DND-41 (cell line): Measurements from ENCODE around the gene MCCC1.
"Not testable (repeated sequence)": the region's sequence is repeated elsewhere in the genome, so short reads cannot be mapped to it uniquely, and the experiment has no call there.

ENCODE experiments used
- ATAC-seq: fragments of 200-7000 bp; cut with Tn5 transposase; 3 replicates; pipeline ENCODE4 v1.9.1; 2021; ENCODE audit warnings: low read depth; ENCODE audit not compliant: insufficient read depth
- DNase-seq: peaks from one replicate; pipeline ENCODE4 v3.0.0-alpha.2; 2020
- H2AFZ ChIP-seq: 2 replicates; pipeline ENCODE4 v1.6.0; 2012; ENCODE audit warnings: low read depth, low read length
- H3K27ac ChIP-seq: 2 replicates; pipeline ENCODE4 v1.5.1; 2012; ENCODE audit warnings: low read length, inconsistent platforms
- H3K27me3 ChIP-seq: fragments of 200-600 bp; sonication (generic); 2 replicates; pipeline ENCODE4 v1.6.0; 2012; ENCODE audit warnings: low read length, mild to moderate bottlenecking, inconsistent platforms; ENCODE audit not compliant: insufficient read depth, poor library complexity
- H3K36me3 ChIP-seq: 2 replicates; pipeline ENCODE4 v1.5.1; 2012; ENCODE audit warnings: low read length, inconsistent platforms; ENCODE audit not compliant: insufficient read depth
- H3K4me1 ChIP-seq: 2 replicates; pipeline ENCODE4 v1.5.1; 2012; ENCODE audit warnings: mild to moderate bottlenecking, low read length; ENCODE audit not compliant: insufficient read depth
- H3K4me2 ChIP-seq: 2 replicates; pipeline ENCODE4 v1.6.0; 2012; ENCODE audit warnings: mild to moderate bottlenecking, moderate library complexity, low read length, inconsistent platforms; ENCODE audit not compliant: insufficient read depth
- H3K4me3 ChIP-seq, 2 experiments: fragments of 200-600 bp in 1 of 2; shearing (Covaris generic) in 1 of 2; 2 replicates each; pipeline ENCODE4 v1.5.1; 2012 to 2016; ENCODE audit warnings: inconsistent platforms in 2 of 2, low read length in 2 of 2, mild to moderate bottlenecking in 2 of 2, low read depth in 1 of 2, moderate library complexity in 1 of 2
- H3K79me2 ChIP-seq: 2 replicates; pipeline ENCODE4 v1.6.0; 2012; ENCODE audit warnings: low read length, inconsistent platforms; ENCODE audit not compliant: insufficient read depth
- H3K9ac ChIP-seq: 2 replicates; pipeline ENCODE4 v1.6.0; 2012; ENCODE audit warnings: low read depth, mild to moderate bottlenecking, inconsistent platforms, low read length, moderate library complexity
- H3K9me3 ChIP-seq: 2 replicates; pipeline ENCODE4 v1.5.1; 2012; ENCODE audit warnings: low read length, moderate library complexity, mild to moderate bottlenecking, inconsistent platforms; ENCODE audit not compliant: insufficient read depth, severe bottlenecking
- H4K20me1 ChIP-seq: 2 replicates; pipeline ENCODE4 v1.6.0; 2012; ENCODE audit warnings: low read length; ENCODE audit not compliant: insufficient read depth
- EZH2 ChIP-seq: IDR thresholded peaks from 3 replicates; pipeline ENCODE4 v1.6.1; 2012; ENCODE audit warnings: borderline replicate concordance, low read depth, mild to moderate bottlenecking, moderate library complexity, low read length, inconsistent platforms; ENCODE audit not compliant: severe bottlenecking
- TF ChIP-seq, protein P1 (sequence below): IDR thresholded peaks from 2 replicates; pipeline ENCODE4 v1.5.1; 2012; ENCODE audit warnings: borderline replicate concordance, low read length, moderate library complexity, mild to moderate bottlenecking; ENCODE audit not compliant: poor library complexity, severe bottlenecking; ENCODE audit errors: extremely low read depth

MCCC1 gene

DNA sequence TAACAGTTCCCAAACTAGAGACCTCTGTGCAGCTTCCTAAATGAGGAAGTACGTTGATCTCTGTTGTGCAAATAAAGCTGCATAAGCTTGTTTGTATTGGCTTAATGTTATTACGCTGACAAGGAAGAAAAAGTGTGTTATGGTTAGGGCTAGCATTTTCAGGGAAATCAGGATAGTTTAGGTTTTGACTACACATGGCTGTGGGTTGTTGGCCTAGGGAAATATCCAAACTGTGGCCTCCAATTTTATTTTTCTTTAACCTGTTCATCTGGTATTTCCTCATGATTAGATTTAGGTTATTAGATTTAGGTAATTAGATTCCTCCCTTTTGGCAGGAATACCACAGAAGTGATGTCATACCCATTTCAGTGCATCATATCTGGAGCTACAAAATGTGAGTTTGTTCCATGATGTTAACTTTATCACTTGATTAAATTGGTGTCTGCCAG, 8.7 kb upstream of the MCCC1 start:
- TF ChIP-seq, protein P1, sequence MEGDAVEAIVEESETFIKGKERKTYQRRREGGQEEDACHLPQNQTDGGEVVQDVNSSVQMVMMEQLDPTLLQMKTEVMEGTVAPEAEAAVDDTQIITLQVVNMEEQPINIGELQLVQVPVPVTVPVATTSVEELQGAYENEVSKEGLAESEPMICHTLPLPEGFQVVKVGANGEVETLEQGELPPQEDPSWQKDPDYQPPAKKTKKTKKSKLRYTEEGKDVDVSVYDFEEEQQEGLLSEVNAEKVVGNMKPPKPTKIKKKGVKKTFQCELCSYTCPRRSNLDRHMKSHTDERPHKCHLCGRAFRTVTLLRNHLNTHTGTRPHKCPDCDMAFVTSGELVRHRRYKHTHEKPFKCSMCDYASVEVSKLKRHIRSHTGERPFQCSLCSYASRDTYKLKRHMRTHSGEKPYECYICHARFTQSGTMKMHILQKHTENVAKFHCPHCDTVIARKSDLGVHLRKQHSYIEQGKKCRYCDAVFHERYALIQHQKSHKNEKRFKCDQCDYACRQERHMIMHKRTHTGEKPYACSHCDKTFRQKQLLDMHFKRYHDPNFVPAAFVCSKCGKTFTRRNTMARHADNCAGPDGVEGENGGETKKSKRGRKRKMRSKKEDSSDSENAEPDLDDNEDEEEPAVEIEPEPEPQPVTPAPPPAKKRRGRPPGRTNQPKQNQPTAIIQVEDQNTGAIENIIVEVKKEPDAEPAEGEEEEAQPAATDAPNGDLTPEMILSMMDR = no peak
- TF ChIP-seq EZH2 = no peak
- Histone ChIP-seq H3K79me2 (no peaks in the 10 kb centered on the region), H3K4me1 (no peaks in the 10 kb centered on the region), H3K9me3 (no peaks in the 10 kb centered on the region), H3K4me2 (no peak overlapping the region), H3K36me3 (no peaks in the 10 kb centered on the region), H4K20me1 (no peaks in the 10 kb centered on the region), H3K27me3 (no peaks in the 10 kb centered on the region), H2AFZ (no peak overlapping the region), H3K27ac (no peak overlapping the region), H3K4me3 (no peak overlapping the region), H3K9ac (no peak overlapping the region)
- ATAC-seq = no peak
- DNase-seq = no peak

DNA sequence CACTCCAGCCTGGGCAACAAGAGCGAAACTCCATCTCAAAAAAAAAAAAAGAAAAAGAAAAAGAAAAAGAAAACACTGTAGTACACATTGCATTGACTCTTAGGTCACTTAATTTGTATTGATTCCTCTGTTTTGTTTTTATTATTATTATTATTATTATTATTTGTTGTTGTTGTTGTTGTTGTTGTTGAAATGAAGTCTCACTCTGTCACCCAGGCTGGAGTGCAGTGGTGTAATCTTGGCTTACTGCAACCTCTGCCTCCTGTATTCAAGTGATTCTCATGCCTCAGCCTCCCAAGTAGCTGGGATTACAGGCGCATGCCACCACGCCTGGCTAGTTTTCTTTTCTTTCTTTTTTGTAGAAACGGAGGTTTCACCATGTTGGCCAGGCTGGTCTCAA, 8.1 kb upstream of the MCCC1 start:
- ATAC-seq, H3K27ac ChIP-seq, H3K4me1 ChIP-seq, H3K4me2 ChIP-seq, H3K27me3 ChIP-seq, H2AFZ ChIP-seq, H3K9ac ChIP-seq, H3K36me3 ChIP-seq, H3K9me3 ChIP-seq, H3K79me2 ChIP-seq, DNase-seq, H4K20me1 ChIP-seq, H3K4me3 ChIP-seq: not testable (repeated sequence)

DNA sequence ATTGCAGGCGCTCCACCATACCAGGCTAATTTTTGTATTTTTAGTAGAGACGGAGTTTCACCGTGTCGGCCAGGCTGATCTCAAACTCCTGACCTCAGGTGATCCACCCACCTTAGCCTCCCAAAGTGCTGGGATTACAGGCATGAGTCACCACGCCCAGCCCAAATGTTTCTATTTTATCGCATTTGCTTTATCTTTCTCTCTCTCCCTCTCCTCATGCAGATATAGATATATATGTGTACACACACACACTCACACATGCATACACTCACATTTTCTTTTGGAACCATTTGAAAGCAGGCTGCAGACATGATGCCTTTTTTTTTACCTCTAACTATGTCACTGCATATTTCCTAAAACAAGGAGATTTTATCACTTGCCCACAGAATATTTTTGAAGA, 7.3 kb upstream of the MCCC1 start:
- no peak overlapping the region for H3K27ac ChIP-seq
- no peak overlapping the region for H3K4me2 ChIP-seq
- no peaks in the 10 kb centered on the region for H3K4me1 ChIP-seq
- no peak overlapping the region for H3K4me3 ChIP-seq
- no peaks in the 10 kb centered on the region for H3K27me3 ChIP-seq
- H3K9ac ChIP-seq = no peak overlapping the region
- no peak for TF ChIP-seq EZH2
- TF ChIP-seq, protein P1 = no peak
- no peaks in the 10 kb centered on the region for H3K36me3 ChIP-seq
- no peaks in the 10 kb centered on the region for H4K20me1 ChIP-seq
- no peak for ATAC-seq
- DNase-seq = no peak
- no peaks in the 10 kb centered on the region for H3K9me3 ChIP-seq
- no peak overlapping the region for H2AFZ ChIP-seq
- no peaks in the 10 kb centered on the region for H3K79me2 ChIP-seq

DNA sequence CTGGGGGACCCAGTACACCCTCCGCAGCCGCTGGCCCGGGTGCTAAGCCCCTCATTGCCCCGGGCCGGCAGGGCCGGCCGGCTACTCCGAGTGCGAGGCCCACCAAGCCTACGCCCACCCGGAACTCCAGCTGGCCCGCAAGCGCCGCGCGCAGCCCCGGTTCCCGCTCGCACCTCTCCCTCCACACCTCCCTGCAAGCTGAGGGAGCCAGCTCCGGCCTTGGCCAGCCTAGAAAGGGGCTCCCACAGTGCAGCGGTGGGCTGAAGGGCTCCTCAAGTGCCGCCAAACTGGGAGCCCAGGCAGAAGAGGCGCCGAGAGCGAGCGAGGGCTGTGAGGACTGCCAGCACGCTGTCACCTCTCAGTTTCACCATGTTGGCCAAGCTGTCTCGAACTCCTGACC, 4.7 kb upstream of the MCCC1 start:
- not testable (repeated sequence) for H3K27me3 ChIP-seq, ATAC-seq, H3K4me1 ChIP-seq, H3K79me2 ChIP-seq, H3K4me2 ChIP-seq, H3K27ac ChIP-seq, H3K9ac ChIP-seq, H3K9me3 ChIP-seq, H4K20me1 ChIP-seq, H3K36me3 ChIP-seq, DNase-seq, H3K4me3 ChIP-seq, H2AFZ ChIP-seq

DNA sequence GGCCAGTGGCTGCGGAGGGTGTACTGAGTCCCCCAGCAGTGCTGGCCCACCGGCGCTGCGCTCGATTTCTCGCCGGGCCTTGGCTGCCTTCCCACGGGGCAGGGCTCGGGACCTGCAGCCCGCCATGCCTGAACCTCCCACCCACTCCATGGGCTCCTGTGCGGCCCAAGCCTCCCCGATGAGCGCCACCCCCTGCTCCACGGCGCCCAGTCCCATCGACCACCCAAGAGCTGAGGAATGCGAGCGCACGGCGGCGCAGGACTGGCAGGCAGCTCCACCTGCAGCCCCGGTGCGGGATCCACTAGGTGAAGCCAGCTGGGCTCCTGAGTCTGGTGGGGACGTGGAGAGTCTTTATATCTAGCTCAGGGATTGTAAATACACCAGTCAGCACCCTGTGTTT, 1.7 kb upstream of the MCCC1 start:
- not testable (repeated sequence) for H3K4me2 ChIP-seq, H2AFZ ChIP-seq, H3K36me3 ChIP-seq, H3K9me3 ChIP-seq, H3K9ac ChIP-seq, H3K27ac ChIP-seq, DNase-seq, ATAC-seq, H3K27me3 ChIP-seq, H4K20me1 ChIP-seq, H3K4me3 ChIP-seq
- Histone ChIP-seq H3K4me1 (peaks cover 23% of the 10 kb centered on the region), H3K79me2 (peaks cover 25% of the 10 kb centered on the region)
